ENCODE results near the gene CBY2.
"Not testable (repeated sequence)": the region's sequence is repeated elsewhere in the genome, so short reads cannot be mapped to it uniquely, and the experiment has no call there.

CBY2 gene

DNA sequence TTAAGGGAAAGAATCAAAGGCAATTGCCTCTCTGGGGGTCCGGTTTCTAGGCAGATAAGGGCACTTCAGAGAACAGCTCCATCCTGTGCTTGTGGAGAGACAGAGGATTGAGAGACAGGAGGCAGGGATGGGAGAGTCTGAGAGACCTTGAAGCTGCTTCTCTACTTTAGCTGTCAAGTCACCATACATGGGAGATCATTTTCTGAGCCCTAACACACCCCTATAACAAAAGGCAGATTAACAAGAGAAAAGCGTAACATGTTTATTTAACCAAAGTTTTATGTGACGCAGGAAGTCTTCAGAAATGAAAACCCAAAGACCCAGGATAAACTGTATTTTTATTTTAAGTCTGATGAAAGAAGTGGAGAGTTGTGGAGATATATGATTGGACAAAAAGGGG is 48.4 kb downstream of the CBY2 start:
- DNase-seq, result no peak

DNA sequence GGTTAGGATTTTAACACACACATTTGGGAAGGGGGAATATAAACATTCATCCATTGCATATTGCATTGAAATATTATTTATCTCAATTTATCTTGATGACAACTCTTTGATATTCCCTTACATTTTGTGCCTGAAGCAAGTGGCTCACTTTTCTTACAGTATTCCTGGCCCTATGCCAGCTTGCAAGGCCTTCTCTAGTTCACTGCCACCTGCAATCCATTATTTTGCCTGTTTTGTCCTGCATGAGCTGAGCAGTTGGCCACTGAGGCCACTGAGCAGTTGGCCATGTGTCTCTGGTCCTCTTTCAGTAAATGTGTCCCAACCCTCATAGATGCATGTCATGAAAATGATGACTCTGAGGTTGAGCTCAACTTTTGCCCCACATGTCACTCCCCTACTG is 49.8 kb downstream of the CBY2 start:
- no peak for DNase-seq

DNA sequence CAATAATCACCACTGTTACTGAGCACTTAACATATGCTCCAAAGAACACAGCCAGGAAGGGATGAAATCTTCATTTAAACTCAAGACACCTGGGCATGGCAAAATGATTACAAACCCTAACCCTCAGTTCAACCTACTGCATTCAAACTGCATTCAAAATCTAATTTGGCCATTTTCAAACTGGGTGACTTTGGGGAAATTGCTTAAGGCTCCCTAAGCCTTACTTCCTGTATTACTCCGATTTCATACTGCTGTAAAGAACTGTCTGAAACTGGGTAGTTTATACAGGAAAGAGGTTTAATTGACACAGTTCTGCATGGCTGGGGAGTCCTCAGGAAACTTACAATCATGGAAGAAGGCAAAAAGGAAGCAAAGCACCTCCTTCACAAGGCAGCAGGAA is 50.4 kb downstream of the CBY2 start:
- no peak for DNase-seq

DNA sequence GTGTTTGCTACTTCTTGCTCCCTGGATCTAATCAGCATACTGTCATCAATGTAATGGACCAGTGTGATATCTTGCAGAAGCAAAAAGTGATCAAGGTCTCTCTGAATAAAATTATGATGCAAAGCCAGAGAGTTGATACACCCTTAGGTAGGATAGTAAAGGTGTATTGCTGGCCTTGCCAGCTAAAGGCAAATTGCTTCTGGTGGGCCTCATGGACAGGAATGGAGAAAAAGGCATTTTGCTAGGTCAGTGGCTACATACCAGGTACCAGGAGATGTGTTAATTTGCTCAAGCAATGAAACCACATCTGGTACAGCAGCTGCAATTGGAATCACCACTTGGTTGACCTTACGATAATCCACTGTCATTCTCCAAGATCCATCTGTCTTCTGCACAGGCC is 54.4 kb downstream of the CBY2 start:
- not testable (repeated sequence) for DNase-seq

DNA sequence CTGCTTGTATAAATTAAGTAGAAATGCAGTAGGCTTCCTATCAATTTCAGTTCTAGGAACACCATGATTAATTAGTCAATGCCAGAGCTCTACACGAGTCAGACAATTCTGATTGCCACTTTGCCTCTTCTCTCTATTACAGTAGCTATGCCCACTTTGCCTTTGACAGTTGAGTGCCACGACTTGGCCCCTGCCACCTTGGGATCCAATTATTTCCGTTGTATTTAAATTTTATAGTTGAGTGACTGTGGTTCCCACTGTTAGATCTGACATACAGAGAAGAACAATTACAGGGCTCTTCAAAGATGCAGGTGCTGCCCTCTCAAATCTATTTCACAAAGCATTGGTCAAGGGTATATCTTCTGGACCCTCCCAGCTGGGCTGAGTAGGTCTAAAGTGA is 55.5 kb downstream of the CBY2 start:
- not testable (repeated sequence) for DNase-seq

DNA sequence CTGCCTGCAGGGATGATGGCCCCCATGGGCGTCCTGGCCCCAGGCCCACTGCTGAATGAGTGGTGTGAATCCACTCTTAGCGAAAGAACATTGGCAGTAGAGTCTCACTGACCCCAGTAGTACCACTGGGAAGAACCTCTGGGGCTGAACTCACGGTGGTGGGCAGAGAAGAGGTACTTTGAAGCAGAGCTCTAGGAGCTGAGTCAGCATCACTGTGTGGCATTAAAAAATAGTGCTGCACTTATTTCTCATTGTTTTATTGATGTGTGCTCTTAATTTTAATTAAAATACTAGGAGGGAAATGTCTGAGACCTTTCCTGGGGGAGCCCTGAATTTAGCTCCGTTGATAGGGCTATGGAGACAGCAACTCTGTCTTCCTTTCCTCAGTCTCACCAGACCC is 61.3 kb downstream of the CBY2 start:
- no peak for DNase-seq

Measured in NCI-H2171 treated with DMSO at 0.1 percent for 48 hours (cell line).